Fibroblast of skin of scalp (primary cell): ENCODE measurements around the gene MAGEA9. TPM values are rescaled to one million over a fixed set of nuclear protein-coding genes. Genes with fewer than 3 reads are reported as not detected.
"Not testable (repeated sequence)": the region's sequence is repeated elsewhere in the genome, so short reads cannot be mapped to it uniquely, and the experiment has no call there.

ENCODE experiments used
- DNase-seq: peaks from one replicate; pipeline ENCODE4 v3.0.0-alpha.2; 2013
- polyA plus RNA-seq, 2 experiments: library from polyadenylated mRNA; unstranded; fragments of 120-200 nt; gene quantifications; one replicate each; pipeline ENCODE4 v1.2.1, GENCODE V29; 2013; ENCODE audit not compliant: insufficient read length in 2 of 2

Gene MAGEA9
- not detected for polyA plus RNA-seq (2013, experiment 1 of 2; ENCODE audit: insufficient read length)
- not detected for polyA plus RNA-seq (2013, experiment 2 of 2; ENCODE audit: insufficient read length)

GRCh38 chrX:149781727-149782126, at the start of gene MAGEA9:
TSS of gene MAGEA9 (plus strand) at chrX:149781930. CDS start at chrX:149786211, 4,281 bp downstream.
- DNase-seq = not testable (repeated sequence)

GRCh38 chrX:149742269-149742668, 39.5 kb upstream of the MAGEA9 start:
- DNase-seq = not testable (repeated sequence)

GRCh38 chrX:149746390-149747007, 35.2 kb upstream of the MAGEA9 start:
- not testable (repeated sequence) for DNase-seq

GRCh38 chrX:149757206-149758067, 24.3 kb upstream of the MAGEA9 start:
- no peak for DNase-seq

GRCh38 chrX:149758068-149758714, 23.5 kb upstream of the MAGEA9 start:
- DNase-seq = no peak

- DNase-seq = not testable (repeated sequence)
These were observed 23.0 kb upstream of the MAGEA9 start for GRCh38 chrX:149758715-149759078.

- DNase-seq = no peak
These were observed 21.9 kb upstream of the MAGEA9 start for GRCh38 chrX:149759824-149760223.

- DNase-seq = no peak
These were observed 20.8 kb upstream of the MAGEA9 start for GRCh38 chrX:149760965-149761364.

- DNase-seq = not testable (repeated sequence)
These were observed 19.7 kb upstream of the MAGEA9 start for GRCh38 chrX:149761858-149762674.

- no peak for DNase-seq
These were observed 18.8 kb upstream of the MAGEA9 start for GRCh38 chrX:149762696-149763614.

GRCh38 chrX:149770344-149770743, 11.4 kb upstream of the MAGEA9 start:
- DNase-seq = not testable (repeated sequence)

- DNase-seq = not testable (repeated sequence)
These were observed 8.7 kb upstream of the MAGEA9 start for GRCh38 chrX:149773026-149773425.

- not testable (repeated sequence) for DNase-seq
These were observed 8.0 kb upstream of the MAGEA9 start, which contains the start of gene HSFX1 for GRCh38 chrX:149773768-149774167. TSS of gene HSFX1 (plus strand) at chrX:149774068. CDS start at chrX:149774682, 614 bp downstream.

GRCh38 chrX:149777999-149778398, 3.7 kb upstream of the MAGEA9 start:
- not testable (repeated sequence) for DNase-seq

- not testable (repeated sequence) for DNase-seq
These were observed 13.8 kb downstream of the MAGEA9 start for GRCh38 chrX:149795531-149795930.

GRCh38 chrX:149799095-149799714, 17.5 kb downstream of the MAGEA9 start:
- no peak for DNase-seq

GRCh38 chrX:149799938-149800337, 18.2 kb downstream of the MAGEA9 start:
- no peak for DNase-seq

- no peak for DNase-seq
These were observed 21.8 kb downstream of the MAGEA9 start for GRCh38 chrX:149803458-149804062.

- no peak for DNase-seq
These were observed 22.4 kb downstream of the MAGEA9 start for GRCh38 chrX:149804102-149804501.
